Ovary (tissue), 3 donors: ENCODE data around the gene ACHE.

Experiments
- CTCF ChIP-seq, 3 donors: fragments of 450-650 bp in 2 of 3; fragments of 200-600 bp in 1 of 3; IDR thresholded peaks; one replicate each; pipeline versions ENCODE4 v1.5.1 to v1.8.0; 2016 to 2022; ENCODE audit warnings: antibody characterized with exemption in 3 of 3, mild to moderate bottlenecking in 1 of 3
- POLR2A ChIP-seq: fragments of 450-650 bp; IDR thresholded peaks from one replicate; pipeline ENCODE4 v1.6.1; 2017; ENCODE audit warnings: antibody characterized with exemption, mild to moderate bottlenecking, moderate library complexity
- donor health status: DM: no; HTN: no; CAD: no.

GRCh38 chr7:100878013-100878412 is 17.7 kb downstream of the ACHE start:
- no peak for TF ChIP-seq POLR2A
- no peak for TF ChIP-seq CTCF (IDR thresholded peaks at IDR 0.05)
